ENCODE results near the gene PTPN4. TPM values are rescaled to one million over a fixed set of nuclear protein-coding genes. Genes with fewer than 3 reads are reported as not detected.

PTPN4 gene
- total RNA-seq, 1 experiment from 2014 or later, result 80.5 TPM

- Histone ChIP-seq H3K27me3 (ENCODE audit: insufficient read depth, low read length) (no peaks in the 10 kb centered on the region), H2BK20ac (ENCODE audit: low read depth, low read length, poor library complexity, severe bottlenecking) (no peak overlapping the region), H3K79me1 (ENCODE audit: insufficient read depth, low read depth, low read length, poor library complexity, severe bottlenecking) (no peaks in the 10 kb centered on the region), H4K5ac (ENCODE audit: insufficient read length, low read depth, low read length) (no peak overlapping the region), H2AK5ac (ENCODE audit: insufficient read length, low read length) (no peak overlapping the region), H2BK120ac (ENCODE audit: low read depth, low read length, poor library complexity, severe bottlenecking) (no peak overlapping the region), H2BK12ac (ENCODE audit: insufficient read length, low read depth, low read length) (no peak overlapping the region), H4K20me1 (ENCODE audit: control insufficient read depth, insufficient read depth, insufficient read length) (no peaks in the 10 kb centered on the region), H3K18ac (ENCODE audit: insufficient read length, low read depth, low read length) (no peak overlapping the region), H4K8ac (replicated peaks; ENCODE audit: insufficient read length, low read depth, low read length) (no peak overlapping the region), H3K4me1 (ENCODE audit: insufficient read depth, low read length) (no peaks in the 10 kb centered on the region; the same call in 1 of the 2 replicates), H2BK15ac (ENCODE audit: low read depth, low read length) (no peak overlapping the region), H3K23ac (ENCODE audit: insufficient read length, low read depth, low read length) (no peak overlapping the region), H3K4ac (ENCODE audit: low read depth, low read length) (no peak overlapping the region), H3K9me3 (ENCODE audit: control insufficient read depth, low read depth, low read length) (no peaks in the 10 kb centered on the region), H3K79me2 (ENCODE audit: insufficient read depth, low read length) (no peaks in the 10 kb centered on the region), H4K91ac (ENCODE audit: insufficient read length, low read depth, low read length) (no peak overlapping the region), H2AFZ (ENCODE audit: low read length) (no peak overlapping the region), H3K23me2 (ENCODE audit: insufficient read length, low read depth, low read length, poor library complexity, severe bottlenecking) (peaks cover 5% of the 10 kb centered on the region), H3T11ph (ENCODE audit: low read length) (no peak overlapping the region), H2BK5ac (ENCODE audit: insufficient read length, low read length) (no peak overlapping the region), H3K9ac (ENCODE audit: extremely low read depth, insufficient read length, low read length) (no peak overlapping the region), H3K56ac (ENCODE audit: insufficient read length, low read depth, low read length) (no peak overlapping the region), H3K14ac (ENCODE audit: insufficient read depth, low read length) (no peak overlapping the region), H3K4me2 (ENCODE audit: insufficient read depth, insufficient read length, low read length) (no peak overlapping the region), H3K27ac (ENCODE audit: insufficient read length, low read depth, low read length) (no peak overlapping the region)
- H3K27me3 Mint-ChIP-seq (ENCODE audit: low read depth), result peaks cover 16% of the 10 kb centered on the region
- TF ChIP-seq, protein P1, sequence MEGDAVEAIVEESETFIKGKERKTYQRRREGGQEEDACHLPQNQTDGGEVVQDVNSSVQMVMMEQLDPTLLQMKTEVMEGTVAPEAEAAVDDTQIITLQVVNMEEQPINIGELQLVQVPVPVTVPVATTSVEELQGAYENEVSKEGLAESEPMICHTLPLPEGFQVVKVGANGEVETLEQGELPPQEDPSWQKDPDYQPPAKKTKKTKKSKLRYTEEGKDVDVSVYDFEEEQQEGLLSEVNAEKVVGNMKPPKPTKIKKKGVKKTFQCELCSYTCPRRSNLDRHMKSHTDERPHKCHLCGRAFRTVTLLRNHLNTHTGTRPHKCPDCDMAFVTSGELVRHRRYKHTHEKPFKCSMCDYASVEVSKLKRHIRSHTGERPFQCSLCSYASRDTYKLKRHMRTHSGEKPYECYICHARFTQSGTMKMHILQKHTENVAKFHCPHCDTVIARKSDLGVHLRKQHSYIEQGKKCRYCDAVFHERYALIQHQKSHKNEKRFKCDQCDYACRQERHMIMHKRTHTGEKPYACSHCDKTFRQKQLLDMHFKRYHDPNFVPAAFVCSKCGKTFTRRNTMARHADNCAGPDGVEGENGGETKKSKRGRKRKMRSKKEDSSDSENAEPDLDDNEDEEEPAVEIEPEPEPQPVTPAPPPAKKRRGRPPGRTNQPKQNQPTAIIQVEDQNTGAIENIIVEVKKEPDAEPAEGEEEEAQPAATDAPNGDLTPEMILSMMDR (conservative IDR thresholded peaks at IDR 0.05), result no peak
- DNase-seq, result no peak
- peaks cover 17 to 24% of the 10 kb centered on the region in 2 experiments for H3K4me1 Mint-ChIP-seq
- H3K27ac Mint-ChIP-seq, result no peak overlapping the region
- no CpG with 5 or more reads among the region's 4 CpGs for WGBS (ENCODE audit: extremely low coverage, insufficient read length, low lambda C conversion rate)
- no peaks in the 10 kb centered on the region for H3K9me3 Mint-ChIP-seq
- H3K4me3 Mint-ChIP-seq, result no peak overlapping the region
- H3K36me3 Mint-ChIP-seq (ENCODE audit: insufficient read depth in 1 of 3, low read depth in 3 of 3), result no peaks in the 10 kb centered on the region
Measured at GRCh38 chr2:120007851-120008250, 248.1 kb downstream of the PTPN4 start.
